Measurements from ENCODE around the gene RAB26.

RAB26 gene

DNA sequence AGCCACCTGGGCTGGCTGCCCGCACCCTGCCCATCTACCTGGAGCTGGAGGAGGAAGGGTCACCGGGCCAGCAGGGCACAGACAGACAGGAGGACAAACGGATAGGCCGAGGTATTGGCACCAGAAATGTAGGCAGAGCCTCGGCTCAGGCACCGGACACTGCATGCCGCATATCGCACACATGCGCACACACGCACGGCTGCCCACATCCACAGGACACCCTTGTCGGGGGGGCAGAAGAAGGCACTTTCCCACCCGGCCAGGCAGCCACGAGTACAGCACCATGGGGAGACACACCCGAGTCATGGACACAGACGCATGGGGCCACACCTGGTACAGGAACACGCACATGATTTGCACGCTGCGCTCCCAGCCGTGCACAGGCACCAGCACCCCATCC is 33.5 kb downstream of the RAB26 start:
- no peak for DNase-seq

DNA sequence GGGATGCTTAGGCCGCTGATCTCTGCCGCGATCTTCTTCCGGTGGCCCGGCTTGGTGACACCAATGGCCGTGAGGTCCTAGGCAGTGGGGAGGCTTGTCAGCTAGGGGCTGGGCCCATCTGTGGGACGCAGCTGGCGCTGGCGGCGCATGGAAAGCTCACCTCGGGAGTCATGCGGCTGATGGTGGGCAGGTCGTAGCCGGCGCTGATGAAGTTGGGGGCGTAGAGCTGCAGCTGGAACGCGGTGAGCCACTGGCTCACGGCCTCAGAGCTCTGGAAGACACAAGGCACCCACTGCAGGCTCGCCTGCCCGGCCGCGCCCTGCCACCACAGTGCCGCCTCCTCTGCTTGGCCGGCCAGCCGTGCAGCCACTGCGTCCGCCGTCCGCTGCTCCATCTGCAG is 35.2 kb downstream of the RAB26 start:
- no peak for DNase-seq

DNA sequence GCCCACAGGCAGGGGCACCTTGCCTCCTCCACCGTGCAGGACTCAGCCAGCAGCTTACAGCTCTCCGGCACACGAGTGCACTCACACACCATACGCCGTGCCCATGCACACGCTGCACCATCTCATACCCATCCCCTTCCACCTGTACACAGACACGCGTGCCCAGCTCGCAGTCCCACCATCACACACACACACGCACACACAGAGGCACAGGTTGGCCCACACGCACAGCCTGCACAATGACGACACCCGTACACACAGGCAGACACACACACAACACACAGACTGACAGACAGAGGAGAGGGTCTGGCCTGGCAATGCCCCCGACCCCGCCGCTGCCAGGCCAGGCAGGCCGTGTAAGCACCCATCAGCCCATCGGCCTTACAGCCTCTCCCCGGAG is 35.9 kb downstream of the RAB26 start:
- DNase-seq = no peak

DNA sequence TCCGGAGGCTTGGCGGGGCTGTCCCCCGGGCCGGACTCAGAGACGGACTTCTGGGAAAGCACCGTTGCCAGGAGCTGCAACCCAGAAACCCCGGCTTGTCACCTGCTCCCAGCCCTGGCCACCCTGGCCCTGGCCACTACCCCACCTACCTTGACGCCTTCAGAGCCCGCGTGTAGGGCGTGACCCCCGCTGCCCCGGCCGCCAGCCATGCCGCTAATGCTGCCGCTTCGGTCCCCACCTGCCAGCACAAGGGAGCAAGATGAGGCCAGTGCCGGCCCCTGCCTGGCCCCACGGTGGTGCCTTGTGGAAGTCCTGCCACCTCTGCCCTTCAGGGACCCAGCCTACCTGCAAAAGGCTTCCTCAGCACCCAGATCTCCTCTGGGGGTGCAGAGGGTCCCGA is 36.5 kb downstream of the RAB26 start:
- no peak for DNase-seq

DNA sequence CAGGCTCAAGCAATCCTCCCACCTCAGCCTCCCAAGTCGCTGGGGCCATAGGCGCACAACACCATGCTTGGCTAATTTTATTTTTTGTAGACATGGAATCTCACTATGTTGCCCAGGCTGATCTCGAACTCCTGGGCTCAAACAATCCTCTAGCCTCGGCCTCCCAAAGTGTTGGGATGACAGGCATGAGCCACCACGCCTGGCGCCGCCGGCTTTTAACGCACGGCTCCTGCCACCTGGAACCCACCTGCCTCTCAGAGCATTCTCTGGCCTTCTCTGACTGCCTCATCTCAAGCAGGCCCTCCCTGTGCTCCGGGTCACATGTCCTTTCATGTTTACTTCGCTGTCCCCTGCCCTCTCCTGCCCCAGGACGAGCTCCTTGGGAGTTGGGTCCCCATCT is 37.6 kb downstream of the RAB26 start:
- no peak for DNase-seq

DNA sequence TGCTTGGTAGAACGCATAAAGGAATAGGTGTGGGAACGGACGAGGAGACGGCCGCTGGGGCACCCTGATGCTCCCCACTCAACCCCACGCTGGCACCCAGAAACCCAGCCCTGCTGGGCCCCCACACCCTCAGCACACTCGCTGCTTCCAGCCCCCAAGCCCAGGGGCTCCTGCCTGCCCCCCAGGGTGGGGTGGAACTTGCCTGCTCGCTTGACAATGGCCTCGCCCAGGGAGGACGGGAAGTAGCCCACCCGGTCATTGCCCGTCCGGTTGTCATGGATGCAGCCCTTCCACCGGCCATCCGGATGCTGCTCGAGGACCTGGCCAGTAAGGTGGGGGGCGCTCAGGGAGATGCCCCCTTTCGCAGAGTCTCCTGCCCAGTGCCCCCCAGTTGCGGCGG is 38.1 kb downstream of the RAB26 start:
- DNase-seq = no peak

DNA sequence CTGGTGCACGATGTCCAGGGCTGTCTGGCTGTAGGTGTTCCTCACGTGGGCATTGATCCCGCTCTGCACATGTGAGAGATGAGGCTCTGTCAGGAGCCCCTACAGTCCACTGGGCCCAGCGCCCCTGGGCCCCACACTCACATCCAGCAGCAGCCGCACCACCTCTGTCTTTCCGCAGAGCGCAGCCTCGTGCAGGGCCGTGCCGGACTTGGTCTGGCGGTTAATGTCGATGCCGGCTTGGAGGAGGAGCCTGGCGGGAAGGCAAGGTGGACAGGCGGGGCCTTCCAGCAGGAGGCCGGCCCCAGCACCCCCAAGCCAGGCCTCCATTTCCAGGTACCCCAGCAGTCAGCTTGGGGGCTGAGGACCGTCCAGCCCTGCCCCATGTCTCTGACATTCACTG is 38.8 kb downstream of the RAB26 start:
- DNase-seq = no peak

DNA sequence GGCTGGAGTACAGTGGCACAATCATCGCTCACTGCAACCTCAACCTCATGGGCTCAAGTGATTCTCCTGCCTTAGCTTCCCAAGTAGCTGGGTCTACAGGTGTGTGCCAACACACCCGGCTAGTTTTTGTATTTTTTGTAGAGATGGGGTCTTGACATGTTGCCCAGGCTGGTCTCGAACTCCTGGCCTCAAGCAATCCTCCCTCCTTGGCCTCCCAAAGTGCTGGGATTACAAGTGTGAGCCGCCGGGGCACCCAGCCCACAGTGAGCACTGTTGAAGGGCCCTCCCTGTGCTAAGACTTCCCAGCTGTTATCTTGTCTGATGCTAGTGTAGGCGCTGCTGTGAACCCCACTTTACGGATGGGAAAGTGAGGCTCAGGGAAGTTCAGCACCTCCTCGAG is 40.0 kb downstream of the RAB26 start:
- no peak for DNase-seq

DNA sequence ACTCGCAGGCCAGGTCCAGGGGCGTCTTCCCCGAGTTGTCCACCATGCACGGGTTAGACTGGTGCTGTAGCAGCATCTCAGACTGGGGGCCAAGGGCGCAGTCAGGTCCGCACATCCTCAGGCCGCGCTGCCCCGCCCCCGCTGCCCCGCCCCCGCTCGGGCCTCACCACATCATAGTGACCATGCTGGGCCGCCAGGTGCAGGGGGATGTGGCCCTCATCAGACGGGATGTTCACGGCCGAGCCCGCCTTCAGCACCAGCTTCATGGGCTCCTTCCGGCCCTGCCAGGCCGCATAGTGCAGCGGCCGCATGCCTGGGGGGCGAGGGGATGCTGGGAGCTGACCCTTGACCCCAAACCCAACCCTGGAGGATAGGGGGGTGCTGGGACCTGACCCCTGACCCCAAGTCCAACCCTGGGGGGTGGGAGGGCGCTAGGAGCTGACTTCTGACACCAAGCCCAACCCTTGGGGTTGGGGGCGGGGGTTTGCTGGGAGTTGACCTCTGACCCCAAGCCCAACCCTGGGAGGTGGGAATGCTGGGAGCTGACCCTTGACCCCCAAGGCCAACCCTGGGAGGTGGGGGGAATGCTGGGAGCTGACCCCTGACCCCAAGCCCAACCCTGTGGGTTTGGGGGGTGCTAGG is 40.9 kb downstream of the RAB26 start:
- DNase-seq = no peak

DNA sequence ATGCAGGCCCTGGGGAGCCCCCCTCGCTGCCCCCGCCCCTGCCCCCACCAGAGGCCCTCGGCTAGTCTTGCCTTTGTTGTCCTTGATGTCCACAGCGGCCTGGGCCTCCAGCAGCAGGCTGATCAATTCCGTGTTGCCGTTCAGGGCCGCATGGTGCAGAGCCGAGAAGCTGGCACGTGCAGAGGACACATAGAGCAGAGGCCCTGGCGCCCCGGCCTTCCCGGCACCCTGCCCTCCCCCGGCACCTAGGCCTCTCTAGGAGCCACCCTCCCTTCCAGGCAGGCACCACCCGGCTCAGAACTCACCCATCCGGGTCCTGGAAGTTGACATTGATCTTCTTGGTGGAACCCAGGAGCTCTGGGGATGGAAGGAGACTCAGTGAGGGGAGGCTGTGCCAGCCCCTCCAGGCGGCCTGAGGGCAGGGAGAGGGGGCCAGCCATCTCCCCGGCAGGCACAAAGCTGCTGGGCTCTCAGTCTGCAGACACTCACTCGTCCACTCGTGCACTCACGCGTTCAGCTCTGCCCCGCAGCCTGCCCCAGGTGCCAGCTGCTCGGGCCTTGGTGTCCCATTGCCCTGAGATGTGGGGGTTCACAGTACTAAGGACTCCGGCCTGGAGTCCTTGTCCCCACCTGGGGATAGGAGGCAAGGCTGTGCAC is 41.7 kb downstream of the RAB26 start:
- DNase-seq = no peak

DNA sequence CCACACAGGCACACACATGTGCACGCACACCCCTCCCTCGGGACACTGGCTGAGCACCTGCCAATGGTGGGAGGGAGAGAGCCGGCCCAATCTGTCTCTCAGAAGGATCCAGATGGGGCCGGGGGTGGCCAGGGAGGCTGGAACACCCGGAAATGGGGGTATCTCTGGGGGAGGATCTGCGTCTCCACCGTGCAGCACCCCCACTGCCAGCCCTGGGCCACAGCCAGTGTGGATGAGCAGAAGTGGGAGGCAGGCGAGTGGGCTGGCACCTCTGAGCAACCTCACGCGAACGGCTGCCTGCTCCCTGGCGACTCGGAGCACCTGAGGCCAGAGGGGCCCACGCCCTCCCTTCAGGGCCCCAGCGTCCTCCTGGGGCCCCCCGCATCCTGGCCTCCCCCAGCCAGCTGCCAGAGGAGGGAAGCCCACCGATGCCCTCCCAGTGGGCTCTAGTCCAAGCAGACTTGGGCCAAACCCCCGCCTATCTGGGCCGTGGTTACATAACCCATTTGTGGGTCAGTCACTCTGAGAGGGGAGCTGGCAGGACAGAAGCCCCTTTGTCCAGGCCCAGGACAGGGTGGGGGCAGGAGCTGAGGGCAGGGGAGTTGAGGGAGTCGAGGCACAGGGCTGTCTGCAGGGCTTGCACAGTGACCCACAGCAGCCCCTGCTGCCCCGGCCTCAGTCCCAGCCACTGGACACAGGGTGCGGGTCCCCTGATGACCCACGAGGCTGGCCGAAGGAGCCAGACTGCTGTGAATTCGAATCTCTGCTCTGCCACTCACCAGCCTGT is 42.4 kb downstream of the RAB26 start:
- no peak for DNase-seq

DNA sequence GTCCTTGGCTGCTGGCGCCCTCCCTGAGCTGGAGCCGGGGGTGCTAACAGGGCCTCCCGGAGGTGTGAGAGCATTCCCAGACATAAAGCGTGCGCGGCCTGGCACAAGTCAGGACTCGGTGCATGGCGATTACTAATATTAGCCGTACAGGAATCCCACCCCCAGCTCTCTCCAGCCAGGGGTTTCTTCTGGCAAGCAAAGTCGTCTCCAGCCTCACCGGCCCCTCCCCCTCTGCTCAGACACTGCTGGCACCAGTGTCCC is 43.0 kb downstream of the RAB26 start:
- no peak for DNase-seq

DNA sequence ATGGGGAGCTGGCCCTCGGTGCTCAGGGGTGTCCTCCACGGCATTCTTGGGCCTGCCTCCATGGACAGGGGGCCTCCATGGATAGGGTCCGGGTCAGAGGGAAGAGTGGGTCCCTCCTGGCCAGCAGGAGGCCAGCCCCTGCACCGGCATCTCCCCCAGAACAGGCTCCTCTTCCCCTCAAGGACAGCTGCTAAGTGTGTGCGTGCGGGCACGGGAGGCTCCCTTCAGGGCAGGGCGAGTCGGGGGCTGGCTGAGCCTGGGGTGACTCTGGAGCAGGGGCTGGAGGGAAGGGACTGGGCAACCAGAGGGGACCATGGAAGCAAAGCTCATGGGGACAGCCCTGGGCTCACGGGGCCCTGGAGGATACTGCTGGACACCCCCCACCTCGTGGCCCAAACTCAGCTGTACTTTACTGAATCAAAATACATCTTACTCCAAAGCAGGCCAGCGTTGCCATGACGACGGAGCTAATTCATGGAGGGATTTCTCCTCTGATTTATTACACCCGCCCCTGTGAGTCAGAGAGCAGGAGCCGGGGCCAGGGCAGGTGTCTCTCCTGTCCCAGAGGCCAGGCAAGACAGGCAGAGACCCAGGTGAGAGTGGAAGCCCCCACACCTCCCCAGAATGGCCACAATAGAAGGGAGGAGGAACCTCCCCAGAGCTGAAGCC is 45.9 kb downstream of the RAB26 start:
- DNase-seq = no peak

DNA sequence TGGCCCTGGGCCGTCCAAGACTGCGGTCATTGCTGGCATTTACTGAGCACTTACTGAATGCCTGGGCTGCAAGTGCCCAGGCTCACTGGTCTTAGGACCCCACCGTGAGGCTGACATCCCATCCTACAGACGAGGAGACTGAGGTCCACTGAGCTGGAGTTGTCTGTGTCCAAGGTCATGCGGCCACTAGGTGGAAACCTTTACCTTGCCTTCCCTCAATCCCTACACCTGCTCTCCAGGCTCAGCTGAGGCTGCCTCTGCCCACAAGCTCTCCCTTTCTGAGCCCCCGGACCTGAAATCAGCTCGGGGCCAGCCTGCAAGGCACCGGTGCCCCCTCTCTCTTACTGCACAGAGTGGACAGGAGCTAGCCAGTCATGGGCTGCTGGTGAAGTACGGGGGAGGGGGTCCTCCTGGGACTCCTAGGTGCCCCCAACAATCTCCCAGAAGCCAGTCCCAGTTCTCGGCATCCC is 46.5 kb downstream of the RAB26 start:
- peak; percentile 68 for DNase-seq

DNA sequence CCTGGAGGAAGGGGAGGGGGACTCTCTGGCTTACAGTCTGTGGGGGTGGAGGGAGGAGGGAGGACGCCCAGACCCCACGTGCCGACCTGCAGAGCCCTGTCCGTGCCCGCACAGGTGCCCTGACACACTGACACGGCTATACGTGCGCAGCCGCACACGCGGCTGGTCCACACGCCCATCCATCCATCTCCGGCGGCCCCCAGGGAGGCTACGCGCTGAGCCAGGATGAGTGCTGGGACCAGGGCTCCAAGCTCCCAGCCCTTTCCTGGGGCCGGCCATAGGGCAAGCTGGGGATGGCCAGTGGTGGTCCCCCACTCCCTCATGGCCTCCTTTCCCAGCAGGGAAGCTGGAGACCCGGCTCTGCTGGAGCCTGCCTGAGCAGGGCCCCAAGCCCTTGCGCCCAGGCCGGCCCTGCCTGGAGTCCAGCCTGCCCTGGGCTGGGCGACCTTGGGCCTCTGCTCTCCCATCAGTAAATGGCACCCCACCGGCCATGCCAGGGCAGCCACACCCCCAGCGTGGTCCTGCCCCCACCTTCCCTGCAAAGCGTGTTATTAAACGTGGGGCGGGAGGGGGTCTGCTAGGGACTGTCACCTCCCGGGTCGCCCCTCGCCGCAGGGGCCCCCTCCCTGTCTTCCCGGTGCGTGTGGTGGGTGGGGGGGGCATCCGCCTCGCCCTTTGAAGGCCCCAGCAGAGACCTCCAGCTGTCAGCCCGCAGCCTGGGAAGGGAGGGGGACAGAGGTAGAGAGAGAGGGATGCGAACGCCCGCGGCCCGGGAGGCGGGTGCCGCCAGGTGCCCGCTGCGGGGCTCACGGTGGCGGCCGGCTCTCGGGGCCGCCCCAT is 47.1 kb downstream of the RAB26 start:
- DNase-seq = no peak

DNA sequence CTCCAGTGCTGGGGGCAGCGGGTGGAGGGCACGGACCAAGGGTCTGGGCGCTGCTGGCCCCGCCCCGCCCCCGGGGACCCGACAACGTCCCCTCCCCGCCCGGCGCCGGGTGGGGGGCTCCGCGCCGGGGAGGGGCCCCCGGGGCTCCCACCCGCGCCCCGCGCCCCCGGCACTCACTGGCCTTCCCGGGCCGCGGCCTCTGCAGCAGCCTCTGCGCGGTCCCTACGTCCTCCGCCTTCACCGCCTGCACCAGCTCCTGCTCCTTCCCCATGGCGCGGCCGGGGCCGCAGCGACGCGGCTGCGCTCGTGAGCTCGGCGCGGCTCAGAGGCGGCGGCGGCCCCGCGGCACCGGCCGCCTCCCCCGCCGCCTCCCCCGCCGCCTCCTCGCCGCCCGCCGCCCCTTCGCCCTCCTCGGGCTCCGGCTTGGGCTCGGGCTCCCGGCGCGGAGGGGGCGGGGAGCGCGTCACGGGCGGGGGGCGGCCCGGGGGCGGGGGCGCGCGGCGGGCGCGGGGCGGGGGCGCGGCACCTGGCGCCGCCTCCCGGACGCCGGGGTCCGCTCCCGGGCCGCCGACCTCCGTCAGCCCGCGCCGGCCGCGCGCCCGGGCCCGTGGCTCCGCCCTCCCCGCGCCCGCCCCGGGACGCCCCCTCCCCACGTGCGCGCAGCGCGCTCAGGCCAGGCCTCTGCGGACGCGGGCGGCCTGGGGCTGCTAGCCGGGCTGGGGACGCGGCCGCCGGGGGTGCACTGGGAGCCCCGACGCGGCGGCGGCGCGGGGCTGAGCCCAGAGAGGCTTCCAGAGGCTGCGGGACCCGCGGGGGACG is 47.9 kb downstream of the RAB26 start, which contains the start of gene CASKIN1:
TSS of gene CASKIN1 (minus strand) at position 444 of the 819 bp plus-strand sequence. CDS start at position 271, 173 bp downstream.
- no peak for DNase-seq

DNA sequence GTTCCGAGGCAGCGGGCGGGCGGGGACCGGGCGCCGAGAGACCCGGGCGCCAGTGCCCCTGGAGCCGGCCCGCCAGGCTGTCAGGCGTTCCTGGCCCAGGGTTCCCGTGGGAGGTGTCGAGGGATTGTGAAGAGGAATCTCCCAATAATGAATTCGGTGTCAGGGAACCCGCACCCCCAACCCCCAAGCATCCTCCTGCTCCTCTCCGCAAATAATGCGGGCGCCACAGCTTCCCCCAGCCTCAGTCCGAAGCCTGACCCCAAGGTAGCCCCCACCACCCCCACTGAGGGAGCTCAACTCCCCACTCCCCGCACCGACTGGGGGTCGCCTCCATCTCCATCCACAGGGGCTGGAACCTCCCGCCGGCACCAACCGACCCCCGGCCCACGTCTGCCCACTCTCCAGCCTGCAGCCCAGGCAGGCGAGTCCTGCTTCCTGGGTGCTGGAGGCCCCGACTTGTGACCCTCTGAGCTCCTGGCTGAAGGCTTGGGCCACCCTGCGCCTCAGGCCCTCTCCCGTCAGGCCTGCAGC is 48.6 kb downstream of the RAB26 start:
- DNase-seq = no peak

DNA sequence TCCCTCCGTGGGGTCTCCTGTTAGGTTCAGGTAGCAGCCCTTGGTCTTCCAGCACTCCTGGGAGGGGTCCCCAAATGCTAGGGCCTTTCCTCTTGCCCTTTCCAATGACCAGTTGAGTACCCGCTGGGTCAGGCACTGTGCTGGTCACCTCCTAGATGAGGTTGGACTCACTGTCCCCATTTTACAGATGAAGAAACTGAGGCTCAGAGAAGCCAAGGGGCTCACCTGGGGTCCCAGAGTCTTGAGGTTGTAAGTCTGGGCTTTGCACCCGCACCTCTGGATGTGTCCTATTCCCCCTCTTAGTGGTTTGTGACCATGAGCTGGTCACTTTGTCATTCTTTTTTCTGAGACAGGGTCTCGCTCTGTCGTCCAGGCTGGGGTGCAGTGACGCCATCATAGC is 49.3 kb downstream of the RAB26 start:
- DNase-seq = no peak

DNA sequence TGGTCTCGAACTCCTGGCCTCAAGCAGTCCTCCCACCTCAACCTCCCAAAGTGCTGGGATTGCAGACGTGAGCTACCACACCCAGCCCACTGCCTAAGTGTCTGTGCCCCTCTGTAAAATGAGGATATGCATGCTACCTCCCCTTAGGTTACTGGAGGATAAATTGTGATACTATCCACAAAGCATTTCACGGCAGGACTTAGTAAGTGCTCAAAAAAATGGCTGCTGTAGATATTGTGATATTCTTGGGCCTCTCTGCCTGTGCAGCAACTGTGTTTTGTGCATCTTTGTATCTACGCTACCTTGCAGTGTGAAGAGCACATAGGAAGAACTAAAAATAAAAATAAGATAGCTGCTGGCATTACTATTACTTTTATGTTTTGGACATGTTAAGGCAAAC is 49.9 kb downstream of the RAB26 start:
- DNase-seq = no peak

DNA sequence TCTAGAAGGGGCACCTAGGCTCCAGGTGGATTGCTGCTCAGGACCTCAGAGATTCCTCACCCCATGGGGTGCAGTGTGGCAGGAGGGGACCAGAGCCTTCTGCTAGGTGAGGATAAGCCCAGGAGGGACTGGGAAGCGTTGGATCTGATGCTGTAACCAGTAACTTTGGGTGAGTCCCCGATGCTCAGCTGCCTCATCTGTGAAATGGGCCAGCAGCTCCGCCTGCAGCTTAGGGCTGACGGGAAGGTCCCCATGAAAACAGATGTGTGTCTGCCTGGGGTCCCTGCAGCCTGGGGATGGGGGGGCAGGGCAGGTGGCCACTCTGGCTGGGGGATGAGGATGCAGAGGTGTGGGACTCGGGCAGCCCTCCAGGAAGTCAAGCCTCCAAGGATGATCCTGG is 50.7 kb downstream of the RAB26 start:
- DNase-seq = no peak

DNA sequence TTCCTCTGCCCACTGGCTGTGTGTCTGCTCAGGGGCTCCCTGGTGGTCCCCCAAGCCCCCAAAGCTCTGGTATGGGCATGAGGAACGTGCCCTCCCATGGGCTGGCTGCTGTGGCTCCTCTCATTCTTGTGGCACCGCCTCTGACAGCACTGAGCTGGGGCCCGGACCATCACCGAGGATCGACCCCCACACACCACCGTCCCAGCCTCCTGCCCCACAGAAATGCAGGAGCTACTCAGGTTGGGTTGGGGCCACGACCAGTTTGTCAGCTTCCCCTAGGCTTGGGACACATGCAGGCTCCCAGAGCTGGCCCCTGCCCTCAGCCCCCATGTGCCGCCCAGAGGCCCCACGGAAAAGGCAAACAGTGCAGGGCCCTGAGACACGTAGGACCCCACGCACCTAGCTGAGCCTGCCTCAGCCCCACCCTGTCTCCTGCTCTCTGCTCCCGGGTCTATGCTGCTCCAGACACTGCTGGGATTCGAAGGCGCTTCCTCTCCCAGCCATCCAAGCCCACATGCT is 51.3 kb downstream of the RAB26 start:
- DNase-seq = no peak

Measured in CD4-positive, alpha-beta T cell treated with Interleukin-10 for 1 hour (primary cell).